ENCODE results near the gene SLC4A4.

Gene SLC4A4

GRCh38 chr4:71537551-71538065 lies 198.8 kb downstream of the SLC4A4 start:
- no peak for DNase-seq

GRCh38 chr4:71538528-71538927 lies 199.7 kb downstream of the SLC4A4 start:
- DNase-seq, result no peak
- TF ChIP-seq POLR2A (IDR thresholded peaks at IDR 0.05; ENCODE audit: low read length) (no peak), GATA1 (IDR thresholded peaks at IDR 0.05; ENCODE audit: low read depth, low read length) (no peak)

More at GRCh38 chr4:71537551-71538065, 198.8 kb downstream of the SLC4A4 start:
- TF ChIP-seq GATA1 (IDR thresholded peaks at IDR 0.05; ENCODE audit: low read depth, low read length) (no peak), POLR2A (IDR thresholded peaks at IDR 0.05; ENCODE audit: low read length) (no peak)

DNA sequence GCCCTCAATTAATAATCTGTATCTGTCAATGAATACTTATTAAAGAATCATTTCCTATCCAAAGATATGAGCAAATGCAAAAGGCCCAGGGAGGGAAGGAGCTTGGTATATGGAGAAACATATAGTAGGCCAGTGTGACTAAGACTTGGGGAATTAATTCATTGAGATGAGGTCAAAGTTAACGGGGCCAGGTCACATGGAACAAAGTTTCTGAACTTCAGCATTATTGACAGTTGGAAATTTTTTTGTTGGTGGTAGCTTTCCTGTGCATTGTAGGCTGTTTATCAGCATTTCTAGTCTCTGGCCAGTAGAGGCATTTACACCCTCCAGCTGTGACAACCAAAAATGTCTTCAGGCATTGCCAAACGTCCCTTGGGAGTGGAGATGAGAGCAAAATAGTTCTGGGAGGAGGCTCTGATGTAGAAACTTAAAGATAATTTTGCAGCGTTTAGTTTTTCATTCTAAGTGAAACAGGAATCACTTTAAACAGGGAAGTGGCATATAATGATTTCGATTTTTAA lies 202.0 kb downstream of the SLC4A4 start:
- TF ChIP-seq POLR2A (IDR thresholded peaks at IDR 0.05; ENCODE audit: low read length) (no peak), GATA1 (IDR thresholded peaks at IDR 0.05; ENCODE audit: low read depth, low read length) (no peak)
- no peak for DNase-seq

GRCh38 chr4:71541541-71541940 lies 202.7 kb downstream of the SLC4A4 start:
- TF ChIP-seq POLR2A (IDR thresholded peaks at IDR 0.05; ENCODE audit: low read length) (no peak), GATA1 (IDR thresholded peaks at IDR 0.05; ENCODE audit: low read depth, low read length) (no peak)
- DNase-seq, result no peak

- no peak for TF ChIP-seq POLR2A (IDR thresholded peaks at IDR 0.05; ENCODE audit: low read length)
- no peak for TF ChIP-seq GATA1 (IDR thresholded peaks at IDR 0.05; ENCODE audit: low read depth, low read length)
- no peak for DNase-seq
These were observed 206.3 kb downstream of the SLC4A4 start for GRCh38 chr4:71545168-71545567.

DNA sequence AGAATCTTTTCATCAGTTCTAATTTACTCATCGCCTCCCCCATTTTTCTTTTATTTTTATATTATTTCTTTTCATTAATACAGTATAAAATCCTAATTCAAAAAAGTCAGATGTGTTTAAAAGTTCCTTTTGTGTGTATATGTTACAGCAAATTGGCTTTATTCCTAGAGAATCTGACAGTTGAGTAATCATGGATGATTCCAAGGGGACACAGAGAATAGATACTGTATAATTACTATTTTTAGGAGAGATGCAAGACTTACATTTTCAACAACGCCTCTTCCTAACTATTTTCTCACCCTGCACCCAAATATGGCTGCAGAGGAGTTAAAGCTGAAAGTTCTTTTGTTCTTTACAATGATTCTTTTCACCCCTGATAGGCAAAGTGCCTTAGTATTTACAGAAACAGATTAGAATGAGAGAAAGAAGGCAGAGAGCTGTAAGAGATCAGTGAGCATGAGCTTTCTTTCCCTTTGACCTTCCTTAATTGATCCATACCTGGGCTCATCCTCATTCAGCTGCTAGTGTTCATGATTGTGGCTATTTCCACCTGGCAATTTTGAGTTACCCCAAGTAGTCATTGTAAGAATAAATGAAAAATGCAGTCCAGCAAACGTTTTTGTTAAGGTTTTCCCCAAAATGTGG lies 210.8 kb downstream of the SLC4A4 start:
- DNase-seq, result no peak
- no peak for TF ChIP-seq POLR2A (IDR thresholded peaks at IDR 0.05; ENCODE audit: low read length)
- TF ChIP-seq GATA1 (IDR thresholded peaks at IDR 0.05; ENCODE audit: low read depth, low read length), result no peak

GRCh38 chr4:71550220-71551165 lies 211.7 kb downstream of the SLC4A4 start:
- DNase-seq, result no peak
- TF ChIP-seq GATA1 (IDR thresholded peaks at IDR 0.05; ENCODE audit: low read depth, low read length) (no peak), POLR2A (IDR thresholded peaks at IDR 0.05; ENCODE audit: low read length) (no peak)

GRCh38 chr4:71553605-71554004 lies 214.8 kb downstream of the SLC4A4 start:
- peak in 1 of 2 experiments; percentile 1 for DNase-seq
- TF ChIP-seq POLR2A (IDR thresholded peaks at IDR 0.05; ENCODE audit: low read length), result no peak

- TF ChIP-seq GATA1 (IDR thresholded peaks at IDR 0.05; ENCODE audit: low read depth, low read length) (no peak), POLR2A (IDR thresholded peaks at IDR 0.05; ENCODE audit: low read length) (no peak)
- no peak for DNase-seq
These were observed 215.2 kb downstream of the SLC4A4 start for GRCh38 chr4:71554025-71554424.

DNA sequence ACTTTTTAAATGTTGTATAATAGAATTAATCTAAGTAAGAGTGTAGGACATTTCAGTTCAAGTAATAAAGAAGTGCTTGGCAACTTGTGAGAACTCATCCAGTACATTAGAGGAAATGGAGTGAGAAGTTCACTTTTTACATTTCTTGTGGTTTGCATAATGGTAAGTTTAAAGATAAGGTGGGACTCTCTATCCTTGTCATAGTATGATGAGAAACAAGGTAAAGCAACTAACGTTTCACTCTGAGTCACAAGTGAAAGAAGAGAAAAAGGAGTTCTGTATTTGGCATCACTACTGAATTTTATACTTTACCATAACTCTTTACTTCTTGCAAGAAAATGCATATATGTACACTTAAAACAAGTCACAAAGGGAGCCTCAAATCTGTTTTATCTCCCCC lies 219.4 kb downstream of the SLC4A4 start:
- no peak for DNase-seq
- no peak for TF ChIP-seq POLR2A (IDR thresholded peaks at IDR 0.05; ENCODE audit: low read length)
- TF ChIP-seq GATA1 (IDR thresholded peaks at IDR 0.05; ENCODE audit: low read depth, low read length), result no peak

- TF ChIP-seq POLR2A (IDR thresholded peaks at IDR 0.05; ENCODE audit: low read length), result no peak
- TF ChIP-seq GATA1 (IDR thresholded peaks at IDR 0.05; ENCODE audit: low read depth, low read length), result no peak
- DNase-seq, result no peak
These were observed 221.2 kb downstream of the SLC4A4 start for GRCh38 chr4:71559957-71560571.

GRCh38 chr4:71564775-71565174 lies 226.0 kb downstream of the SLC4A4 start:
- TF ChIP-seq POLR2A (IDR thresholded peaks at IDR 0.05; ENCODE audit: low read length) (no peak), GATA1 (IDR thresholded peaks at IDR 0.05; ENCODE audit: low read depth, low read length) (no peak)
- no peak for DNase-seq

- no peak for DNase-seq
- TF ChIP-seq POLR2A (IDR thresholded peaks at IDR 0.05; ENCODE audit: low read length), result no peak
- TF ChIP-seq GATA1 (IDR thresholded peaks at IDR 0.05; ENCODE audit: low read depth, low read length), result no peak
These were observed 228.0 kb downstream of the SLC4A4 start for GRCh38 chr4:71566856-71567255.

DNA sequence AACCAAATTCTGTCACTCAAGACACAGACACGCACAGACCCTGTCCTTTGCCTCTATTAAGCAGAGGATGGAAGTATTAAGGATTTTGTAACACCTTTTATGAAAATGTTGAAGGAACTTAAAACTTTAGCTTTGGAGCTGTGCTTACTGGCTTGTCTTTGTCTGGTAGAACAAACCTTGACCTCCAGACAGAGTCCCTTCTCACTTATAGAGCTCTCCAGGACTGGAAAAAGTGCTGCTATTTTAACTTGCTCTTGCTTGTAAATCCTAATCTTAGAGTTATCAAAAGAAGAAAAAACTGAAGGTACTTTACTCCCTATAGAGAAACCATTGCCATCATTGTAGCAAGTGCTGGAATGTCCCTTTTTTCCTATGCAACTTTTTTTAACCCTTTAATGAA lies 229.3 kb downstream of the SLC4A4 start:
- DNase-seq, result no peak
- TF ChIP-seq GATA1 (IDR thresholded peaks at IDR 0.05; ENCODE audit: low read depth, low read length) (no peak), POLR2A (IDR thresholded peaks at IDR 0.05; ENCODE audit: low read length) (no peak)

All from erythroblast (primary cell).